Amniotic epithelial cell (primary cell): ENCODE measurements around the gene PAQR4.

Source experiments
- DNase-seq: peaks from one replicate; pipeline ENCODE4 v3.0.0-alpha.2; 2010; ENCODE audit warnings: low read depth

Gene PAQR4

DNA sequence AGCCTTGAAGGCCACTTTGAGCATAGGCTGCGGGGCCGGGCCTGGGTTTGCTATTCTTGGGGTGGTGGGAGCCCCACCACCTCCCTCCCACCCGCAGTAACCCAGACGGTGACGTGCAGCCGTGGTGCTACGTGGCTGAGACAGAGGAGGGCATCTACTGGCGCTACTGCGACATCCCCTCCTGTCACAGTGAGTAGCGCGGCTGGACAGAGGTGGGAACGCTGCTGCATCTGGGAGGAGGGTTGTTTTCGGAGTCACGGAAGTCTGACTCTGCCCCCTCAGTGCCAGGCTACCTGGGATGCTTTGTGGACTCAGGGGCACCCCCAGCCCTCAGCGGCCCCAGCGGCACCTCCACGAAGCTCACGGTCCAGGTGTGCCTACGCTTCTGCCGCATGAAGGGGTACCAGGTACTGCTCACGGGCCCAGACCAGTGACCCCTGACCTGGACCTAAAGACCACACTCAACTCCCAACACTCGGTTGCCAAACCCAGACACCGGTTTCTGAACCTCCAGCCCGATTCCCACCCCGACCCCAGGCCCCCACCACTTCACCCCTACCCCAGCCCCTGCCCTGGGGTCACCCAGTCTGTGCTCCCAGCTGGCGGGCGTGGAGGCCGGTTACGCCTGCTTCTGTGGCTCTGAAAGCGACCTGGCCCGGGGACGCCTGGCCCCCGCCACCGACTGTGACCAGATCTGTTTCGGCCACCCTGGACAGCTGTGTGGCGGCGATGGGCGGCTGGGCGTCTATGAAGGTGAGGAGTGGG is 2.9 kb upstream of the PAQR4 start:
- DNase-seq = no peak

GRCh38 chr16:2966808-2967191 is 2.3 kb upstream of the PAQR4 start:
- DNase-seq = no peak

DNA sequence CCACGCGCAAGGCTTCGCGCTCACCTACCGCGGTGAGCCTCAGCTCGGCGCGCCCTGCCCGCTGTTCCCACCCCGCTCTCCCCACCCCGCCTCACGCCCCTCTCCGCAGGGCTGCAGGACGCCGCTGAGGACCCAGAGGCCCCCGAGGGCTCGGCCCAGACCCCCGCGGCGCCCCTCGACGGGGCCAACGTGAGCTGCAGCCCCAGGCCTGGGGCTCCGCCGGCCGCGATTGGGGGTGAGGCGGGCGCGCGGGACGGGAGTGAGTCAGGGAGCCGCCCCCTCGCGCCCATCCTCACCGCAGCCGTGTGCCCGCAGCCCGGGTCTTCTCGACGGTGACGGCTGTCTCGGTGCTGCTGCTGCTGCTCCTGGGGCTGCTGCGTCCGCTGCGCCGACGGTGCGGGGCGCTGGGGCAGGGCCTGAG is 1.9 kb upstream of the PAQR4 start:
- no peak for DNase-seq

GRCh38 chr16:2967721-2968161 is 1.4 kb upstream of the PAQR4 start:
- no peak for DNase-seq

DNA sequence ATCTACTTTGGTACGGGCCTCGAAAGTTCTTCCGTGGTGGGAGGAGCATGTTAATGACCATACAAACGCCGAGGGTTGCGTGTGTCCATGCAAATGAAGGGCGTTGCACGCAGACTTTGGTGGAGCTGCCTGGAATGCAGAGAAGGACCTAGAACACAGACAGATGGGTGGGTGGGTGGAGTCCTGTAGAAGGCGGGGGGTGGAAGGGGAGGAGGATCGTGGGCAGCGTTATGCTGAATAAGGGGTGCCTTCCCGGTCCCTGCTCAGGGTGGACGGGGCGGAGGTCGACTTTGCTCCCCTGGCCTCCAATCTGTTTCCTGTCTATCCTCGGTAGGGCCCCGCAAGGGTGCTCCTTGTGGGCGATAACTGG is 795 bp upstream of the PAQR4 start:
- no peak for DNase-seq

DNA sequence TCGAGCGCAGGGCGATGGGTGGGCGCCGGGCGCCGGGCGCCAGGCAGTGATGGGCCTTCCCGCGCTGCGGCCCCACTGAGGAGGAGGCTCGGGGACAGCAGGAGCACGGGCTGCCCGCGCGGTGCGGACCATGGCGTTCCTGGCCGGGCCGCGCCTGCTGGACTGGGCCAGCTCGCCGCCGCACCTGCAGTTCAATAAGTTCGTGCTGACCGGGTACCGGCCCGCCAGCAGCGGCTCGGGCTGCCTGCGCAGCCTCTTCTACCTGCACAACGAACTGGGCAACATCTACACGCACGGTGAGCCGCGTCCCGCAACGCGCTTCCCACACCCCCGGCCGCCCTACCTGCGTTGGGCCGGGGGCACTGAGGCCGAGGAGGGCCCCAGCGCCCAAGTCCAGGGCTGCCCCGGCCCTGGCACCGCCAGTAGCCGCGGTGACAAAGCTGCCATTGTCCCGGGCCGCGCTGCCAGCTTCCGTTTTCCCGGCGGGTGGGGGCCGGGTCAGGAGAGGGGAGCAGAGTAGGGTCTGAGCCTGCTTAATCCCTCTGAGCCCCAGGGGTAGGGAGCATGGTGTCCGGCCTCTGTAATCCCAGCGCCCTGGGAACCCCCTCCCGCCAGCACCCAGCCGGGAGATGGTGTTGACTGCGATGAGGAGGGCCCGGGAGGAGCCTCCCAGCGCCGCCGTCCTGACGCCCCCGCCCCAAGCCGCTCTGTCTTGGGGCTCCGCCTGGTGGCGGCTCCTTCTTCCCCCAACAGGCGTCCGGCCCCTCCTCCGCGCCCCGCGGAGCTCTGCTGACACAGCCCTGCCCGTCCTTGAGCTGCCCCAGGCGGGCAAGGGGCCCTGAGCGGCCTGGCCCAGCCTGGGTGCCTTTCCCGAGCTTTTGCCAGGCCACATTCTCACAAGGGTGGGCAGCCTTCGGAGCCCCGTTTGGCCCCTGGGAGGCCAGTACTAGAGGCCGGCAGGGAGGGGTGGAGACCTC is 685 bp downstream of the PAQR4 start:
- DNase-seq = peak; percentile 27

- DNase-seq = no peak
Observed at GRCh38 chr16:2970563-2970962, 1.4 kb downstream of the PAQR4 start.

DNA sequence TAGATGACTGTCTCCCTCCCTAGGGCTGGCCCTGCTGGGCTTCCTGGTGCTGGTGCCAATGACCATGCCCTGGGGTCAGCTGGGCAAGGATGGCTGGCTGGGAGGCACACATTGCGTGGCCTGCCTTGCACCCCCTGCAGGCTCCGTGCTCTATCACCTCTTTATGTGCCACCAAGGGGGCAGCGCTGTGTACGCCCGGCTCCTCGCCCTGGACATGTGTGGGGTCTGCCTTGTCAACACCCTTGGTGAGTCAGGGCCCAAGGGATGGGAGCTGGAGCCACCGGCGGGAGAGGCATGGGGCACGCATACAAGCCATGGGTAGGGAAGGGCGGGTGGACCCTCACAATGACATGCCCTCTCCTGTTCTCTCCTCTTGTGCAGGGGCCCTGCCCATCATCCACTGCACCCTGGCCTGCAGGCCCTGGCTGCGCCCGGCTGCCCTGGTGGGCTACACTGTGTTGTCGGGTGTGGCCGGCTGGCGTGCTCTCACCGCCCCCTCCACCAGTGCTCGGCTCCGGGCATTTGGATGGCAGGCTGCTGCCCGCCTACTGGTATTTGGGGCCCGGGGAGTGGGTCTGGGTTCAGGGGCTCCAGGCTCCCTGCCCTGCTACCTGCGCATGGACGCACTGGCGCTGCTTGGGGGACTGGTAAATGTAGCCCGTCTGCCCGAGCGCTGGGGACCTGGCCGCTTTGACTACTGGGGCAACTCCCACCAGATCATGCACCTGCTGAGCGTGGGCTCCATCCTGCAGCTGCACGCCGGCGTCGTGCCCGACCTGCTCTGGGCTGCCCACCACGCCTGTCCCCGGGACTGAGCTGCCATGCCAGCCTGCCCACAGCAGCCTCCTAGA is 2.2 kb downstream of the PAQR4 start:
- DNase-seq = no peak

GRCh38 chr16:2971985-2972784 is 3.0 kb downstream of the PAQR4 start:
- no peak for DNase-seq

- DNase-seq = no peak
Observed at GRCh38 chr16:2973093-2973492, 3.9 kb downstream of the PAQR4 start.

DNA sequence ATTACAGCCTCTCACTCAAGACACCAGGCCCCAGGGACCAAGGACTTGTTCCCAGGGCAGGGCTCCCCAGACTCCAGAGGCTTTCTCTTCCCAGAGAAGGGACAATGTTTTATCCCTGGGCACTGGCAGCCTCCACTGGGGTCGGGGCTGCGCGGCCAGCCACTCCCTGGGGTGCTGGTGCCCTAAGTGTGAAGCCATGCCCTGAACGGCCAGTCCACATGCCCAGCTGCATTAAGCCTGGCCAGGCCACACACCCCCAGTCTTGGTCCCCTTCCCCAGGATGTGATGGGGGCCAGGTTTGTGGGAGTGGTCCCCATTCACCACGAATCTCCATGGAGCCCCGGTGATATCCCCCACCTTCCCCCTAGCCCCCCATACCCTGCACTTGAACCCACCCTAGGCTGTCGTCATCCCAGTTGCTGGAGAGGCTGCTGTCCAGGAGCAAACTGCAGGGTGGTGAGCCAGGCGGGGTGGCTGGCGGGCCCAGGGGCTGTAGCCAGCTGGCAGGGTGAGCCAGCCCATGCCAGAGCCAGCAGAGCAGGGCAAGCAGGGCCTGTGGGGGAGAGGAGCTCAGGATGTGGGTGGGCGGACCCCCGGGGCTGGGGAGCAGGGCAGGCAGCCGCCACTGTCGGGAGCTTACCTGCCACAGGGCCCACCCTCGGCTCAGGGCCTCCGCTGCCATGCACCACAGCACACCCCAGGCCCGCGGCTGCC is 4.6 kb downstream of the PAQR4 start:
- no peak for DNase-seq

DNA sequence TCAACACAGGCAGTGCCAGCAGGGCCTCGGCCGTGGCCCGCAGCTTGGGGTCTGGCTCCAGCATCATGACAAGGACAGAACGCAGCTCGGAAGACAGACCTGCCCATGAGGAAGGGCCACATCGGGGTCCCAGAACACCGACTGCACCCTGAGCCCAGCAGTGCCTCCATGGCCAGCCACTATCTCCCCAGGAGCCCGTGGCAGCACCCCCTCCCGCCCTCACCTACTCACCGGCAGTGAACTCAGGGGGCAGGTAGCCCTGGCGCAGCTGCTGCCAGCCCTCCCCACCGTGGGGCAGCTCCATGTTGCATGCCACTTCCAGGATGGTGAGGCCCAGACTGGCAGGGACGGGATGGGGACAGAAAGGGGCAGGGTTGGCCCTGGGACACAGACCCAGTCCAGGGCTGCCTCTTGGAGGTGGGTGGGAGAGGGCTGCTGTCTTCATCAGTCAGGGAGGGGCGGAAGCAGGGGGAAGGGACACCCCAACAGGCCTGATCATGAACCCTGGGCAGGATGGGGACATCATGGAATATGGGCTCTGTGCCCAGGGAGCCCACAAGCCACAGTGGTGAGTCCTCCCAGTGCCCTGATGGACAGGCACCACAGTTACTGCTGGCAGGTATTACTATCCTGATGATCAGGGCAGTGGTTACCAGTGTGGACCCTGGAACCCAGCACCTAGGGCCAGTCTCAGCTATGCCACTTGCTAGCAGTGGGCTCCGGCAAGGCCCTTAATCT is 5.3 kb downstream of the PAQR4 start:
- DNase-seq = no peak

GRCh38 chr16:2975161-2975795 is 6.1 kb downstream of the PAQR4 start:
- DNase-seq = no peak

- DNase-seq = no peak
Observed at GRCh38 chr16:2976201-2976600, 7.1 kb downstream of the PAQR4 start.

GRCh38 chr16:2976673-2977072 is 7.5 kb downstream of the PAQR4 start:
- DNase-seq = no peak

DNA sequence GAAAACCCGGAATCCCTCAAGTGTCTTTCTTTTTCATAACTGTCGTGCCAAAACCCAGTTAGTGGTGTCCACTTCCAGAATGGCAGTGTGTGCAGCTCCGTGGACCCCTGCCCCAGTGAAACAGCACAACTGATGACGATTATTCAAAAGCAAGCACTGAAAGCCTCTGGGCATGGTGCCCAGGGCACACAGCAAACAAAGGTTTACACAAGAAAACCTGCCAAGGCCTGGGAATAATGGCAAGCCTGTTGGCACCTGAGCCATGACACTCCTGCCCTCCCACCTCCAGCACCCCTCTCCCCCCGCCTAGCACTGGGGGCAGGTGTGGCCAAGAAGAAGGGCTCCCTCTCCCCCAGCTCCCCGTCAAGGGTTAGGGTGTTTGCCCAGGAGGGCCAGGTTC is 8.3 kb downstream of the PAQR4 start:
- no peak for DNase-seq

DNA sequence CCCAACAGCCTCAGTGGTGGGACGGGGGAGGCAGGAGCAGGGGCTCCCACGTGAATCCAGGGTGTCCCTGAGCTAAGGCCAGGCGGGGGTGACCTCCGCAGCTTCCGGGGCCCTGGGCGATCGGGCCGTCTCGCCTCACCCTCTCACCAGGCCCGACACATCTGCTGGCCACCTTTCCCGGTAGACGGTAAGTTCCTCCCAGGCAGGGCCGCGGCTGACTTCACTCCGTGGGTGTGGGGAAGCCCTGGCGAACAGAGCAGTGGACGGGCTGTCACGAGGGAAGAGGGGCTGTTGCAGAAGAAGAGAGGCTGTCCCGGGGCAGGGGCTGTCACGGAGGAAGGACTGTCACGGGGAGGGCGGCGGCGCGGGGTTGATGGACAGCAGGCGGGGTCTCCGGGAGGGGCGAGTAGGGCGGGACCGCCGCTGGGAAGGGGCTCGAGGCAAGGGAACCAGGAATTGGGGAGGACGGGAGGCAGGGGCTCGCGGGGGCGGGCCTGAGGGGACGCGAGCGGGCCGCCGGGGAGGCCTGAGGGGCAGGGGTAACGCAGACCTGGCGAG is 10.6 kb downstream of the PAQR4 start:
- DNase-seq = no peak

DNA sequence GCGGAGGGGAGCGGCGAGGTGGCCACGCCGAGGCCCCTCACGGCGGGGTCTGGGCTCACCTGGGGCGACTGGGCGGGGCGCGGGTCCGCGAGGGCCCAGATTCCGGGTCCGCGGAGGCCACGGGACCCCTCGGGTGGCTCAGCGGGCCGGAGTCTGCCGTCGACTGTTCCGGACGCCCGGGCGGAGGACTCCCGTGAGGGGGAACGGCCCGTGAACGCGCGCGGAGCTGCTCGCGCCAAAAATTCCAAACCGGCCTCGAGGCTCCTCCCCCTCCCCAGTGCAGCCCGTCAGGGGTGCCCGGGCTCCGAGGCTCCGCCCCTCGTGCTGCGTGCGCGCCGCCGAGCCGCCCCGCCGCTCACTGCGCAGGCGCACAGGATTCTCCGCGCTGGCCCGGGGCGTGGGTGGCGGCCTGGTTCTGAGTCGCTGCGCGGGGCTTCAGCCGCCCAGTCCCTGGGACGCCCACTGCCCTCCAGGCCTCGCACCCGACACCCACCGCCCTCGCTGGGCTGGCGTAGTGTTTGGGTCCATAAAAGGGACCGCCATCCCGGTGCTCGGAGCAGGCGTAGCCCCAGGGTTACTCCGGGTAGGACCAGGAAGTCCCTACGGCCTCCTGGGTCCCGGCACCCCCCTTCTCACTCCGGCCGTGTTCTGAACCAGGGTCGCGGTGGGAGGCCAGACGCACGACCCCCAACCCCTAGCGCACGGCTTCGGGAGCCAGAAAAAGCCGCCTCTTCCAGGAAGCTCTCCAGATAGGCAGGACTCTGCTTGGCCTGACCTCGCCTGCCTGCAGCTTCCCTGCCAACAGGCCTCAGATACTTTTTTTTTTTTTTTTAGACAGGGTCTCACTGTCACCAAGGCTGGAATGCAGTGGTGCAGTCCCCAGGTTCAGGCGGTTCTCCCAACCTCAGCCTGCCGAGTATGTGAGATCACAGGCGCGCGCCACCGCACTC is 11.4 kb downstream of the PAQR4 start, which contains the start of gene PKMYT1:
Gene PKMYT1, minus strand, starts transcription at position 220 of the 950 bp plus-strand sequence. CDS start 789 bp downstream, outside the sequence.
- peak; percentile 57 for DNase-seq
